ACC112 (cell line): ENCODE measurements around the gene C11orf58.

ENCODE experiments used
- H2AFZ ChIP-seq: fragments of 200-600 bp; sonication (generic); one replicate; pipeline ENCODE4 v1.6.0; 2017; ENCODE audit warnings: antibody characterized with exemption, low read length; ENCODE audit not compliant: unreplicated experiment
- H3K27ac ChIP-seq: fragments of 200-600 bp; sonication (generic); 2 replicates; pipeline ENCODE4 v1.5.1; 2014; ENCODE audit warnings: low read depth, mild to moderate bottlenecking, antibody characterized with exemption, low read length, moderate library complexity
- H3K27me3 ChIP-seq: fragments of 200-600 bp; sonication (generic); 2 replicates; pipeline ENCODE4 v1.6.1; 2014; ENCODE audit warnings: mild to moderate bottlenecking, antibody characterized with exemption, low read length, moderate library complexity, mixed read lengths; ENCODE audit not compliant: insufficient read depth
- H3K36me3 ChIP-seq: fragments of 200-600 bp; sonication (generic); 2 replicates; pipeline ENCODE4 v1.6.1; 2016; ENCODE audit warnings: mild to moderate bottlenecking, antibody characterized with exemption, low read length, moderate library complexity, mixed read lengths; ENCODE audit not compliant: insufficient read depth
- H3K4me1 ChIP-seq: fragments of 200-600 bp; sonication (generic); one replicate; pipeline ENCODE4 v1.6.1; 2016; ENCODE audit warnings: low read length, mixed read lengths; ENCODE audit not compliant: insufficient read depth, unreplicated experiment, control insufficient read depth
- H3K4me3 ChIP-seq: fragments of 200-600 bp; sonication (generic); 2 replicates; pipeline ENCODE4 v1.5.1; 2014; ENCODE audit warnings: mild to moderate bottlenecking, low read depth, low read length
- H3K79me2 ChIP-seq: fragments of 200-600 bp; sonication (generic); one replicate; pipeline ENCODE4 v1.6.0; 2016; ENCODE audit warnings: low read length; ENCODE audit not compliant: control insufficient read depth, unreplicated experiment, insufficient read depth

Gene C11orf58

GRCh38 chr11:16767957-16768356, 29.5 kb downstream of the C11orf58 start:
- Histone ChIP-seq H3K27me3 (peaks cover 52% of the 10 kb centered on the region), H3K4me1 (no peaks in the 10 kb centered on the region), H3K4me3 (no peak overlapping the region), H3K36me3 (no peaks in the 10 kb centered on the region), H3K27ac (no peak overlapping the region), H3K79me2 (no peaks in the 10 kb centered on the region), H2AFZ (no peak overlapping the region)

GRCh38 chr11:16769386-16769785, 30.9 kb downstream of the C11orf58 start:
- no peaks in the 10 kb centered on the region for H3K4me1 ChIP-seq
- no peak overlapping the region for H3K4me3 ChIP-seq
- no peak overlapping the region for H3K27ac ChIP-seq
- H3K36me3 ChIP-seq: no peaks in the 10 kb centered on the region
- H3K27me3 ChIP-seq: peaks cover 67% of the 10 kb centered on the region
- no peaks in the 10 kb centered on the region for H3K79me2 ChIP-seq
- H2AFZ ChIP-seq: no peak overlapping the region

- Histone ChIP-seq H3K4me3 (no peak overlapping the region), H3K4me1 (no peaks in the 10 kb centered on the region), H3K79me2 (no peaks in the 10 kb centered on the region), H3K27ac (no peak overlapping the region), H2AFZ (no peak overlapping the region), H3K36me3 (no peaks in the 10 kb centered on the region), H3K27me3 (peaks cover 72% of the 10 kb centered on the region)
Measured at GRCh38 chr11:16770016-16770415, 31.6 kb downstream of the C11orf58 start.

GRCh38 chr11:16771350-16772140, 33.1 kb downstream of the C11orf58 start:
- no peaks in the 10 kb centered on the region for H3K36me3 ChIP-seq
- H3K4me3 ChIP-seq: no peak overlapping the region
- H2AFZ ChIP-seq: no peak overlapping the region
- H3K79me2 ChIP-seq: no peaks in the 10 kb centered on the region
- H3K4me1 ChIP-seq: no peaks in the 10 kb centered on the region
- peaks cover 62% of the 10 kb centered on the region for H3K27me3 ChIP-seq
- H3K27ac ChIP-seq: no peak overlapping the region

GRCh38 chr11:16772141-16772512, 33.7 kb downstream of the C11orf58 start:
- Histone ChIP-seq H3K27me3 (peaks cover 61% of the 10 kb centered on the region), H2AFZ (no peak overlapping the region), H3K27ac (no peak overlapping the region), H3K4me3 (no peak overlapping the region), H3K4me1 (no peaks in the 10 kb centered on the region), H3K79me2 (no peaks in the 10 kb centered on the region), H3K36me3 (no peaks in the 10 kb centered on the region)

- Histone ChIP-seq H3K79me2 (no peaks in the 10 kb centered on the region), H3K27ac (no peak overlapping the region)
Measured at GRCh38 chr11:16773981-16774935, 35.8 kb downstream of the C11orf58 start.

GRCh38 chr11:16774936-16775613, 36.6 kb downstream of the C11orf58 start:
- Histone ChIP-seq H3K4me1 (no peaks in the 10 kb centered on the region), H3K36me3 (no peaks in the 10 kb centered on the region), H3K27me3 (peaks cover 45% of the 10 kb centered on the region)

More at GRCh38 chr11:16773981-16774935, 35.8 kb downstream of the C11orf58 start:
- no peaks in the 10 kb centered on the region for H3K36me3 ChIP-seq
- no peak overlapping the region for H2AFZ ChIP-seq
- H3K4me3 ChIP-seq: no peak overlapping the region
- H3K27me3 ChIP-seq: peaks cover 45% of the 10 kb centered on the region
- no peaks in the 10 kb centered on the region for H3K4me1 ChIP-seq

GRCh38 chr11:16775614-16776283, 37.3 kb downstream of the C11orf58 start:
- peaks cover 41% of the 10 kb centered on the region for H3K27me3 ChIP-seq
- no peaks in the 10 kb centered on the region for H3K36me3 ChIP-seq
- no peaks in the 10 kb centered on the region for H3K79me2 ChIP-seq
- H3K4me3 ChIP-seq: no peak overlapping the region
- no peaks in the 10 kb centered on the region for H3K4me1 ChIP-seq
- H3K27ac ChIP-seq: no peak overlapping the region
- no peak overlapping the region for H2AFZ ChIP-seq

More at GRCh38 chr11:16774936-16775613, 36.6 kb downstream of the C11orf58 start:
- Histone ChIP-seq H3K4me3 (no peak overlapping the region), H3K27ac (no peak overlapping the region), H2AFZ (no peak overlapping the region), H3K79me2 (no peaks in the 10 kb centered on the region)

GRCh38 chr11:16776711-16777612, 38.5 kb downstream of the C11orf58 start:
- Histone ChIP-seq H2AFZ (no peak overlapping the region), H3K36me3 (no peaks in the 10 kb centered on the region), H3K4me3 (no peak overlapping the region), H3K4me1 (no peaks in the 10 kb centered on the region), H3K27ac (no peak overlapping the region), H3K27me3 (peaks cover 30% of the 10 kb centered on the region), H3K79me2 (no peaks in the 10 kb centered on the region)
